Activated CD8-positive, alpha-beta memory T cell treated with anti-CD3 and anti-CD28 coated beads for 36 hours (primary cell): ENCODE data around the gene XAGE3. TPM values are rescaled to one million over a fixed set of nuclear protein-coding genes. Genes with fewer than 3 reads are reported as not detected.
"Not testable (repeated sequence)": the region's sequence is repeated elsewhere in the genome, so short reads cannot be mapped to it uniquely, and the experiment has no call there.

ENCODE experiments used
- CTCF ChIA-PET: fragments of 350-600 bp; sonication (Branson Sonifier 250); formaldehyde crosslinking; loops from one replicate; lab custom pipeline; 2021; ENCODE audit warnings: antibody characterized with exemption; lab: Charles Lee
- POLR2A ChIA-PET: fragments of 350-600 bp; sonication (Branson Sonifier 250); formaldehyde crosslinking; loops from one replicate; lab custom pipeline; 2021; ENCODE audit warnings: antibody characterized with exemption; lab: Charles Lee
- total RNA-seq, 2 experiments: library from RNA; stranded (reverse); gene quantifications; one replicate each; pipeline ENCODE4 v1.2.3, GENCODE V29; 2021

Gene XAGE3
- total RNA-seq, 2 experiments from 2014 or later: not detected

- POLR2A ChIA-PET: no interaction called here
These were observed 15.6 kb downstream of the XAGE3 start for GRCh38 chrX:52852110-52852860.

GRCh38 chrX:52843619-52844018 lies 24.3 kb downstream of the XAGE3 start:
- POLR2A ChIA-PET, CTCF ChIA-PET: not testable (repeated sequence)

More at GRCh38 chrX:52852110-52852860, 15.6 kb downstream of the XAGE3 start:
- CTCF ChIA-PET: no interaction called here

GRCh38 chrX:52839137-52839536 lies 28.7 kb downstream of the XAGE3 start:
- CTCF ChIA-PET: no interaction called here
- POLR2A ChIA-PET: no interaction called here

GRCh38 chrX:52830551-52830950 lies 37.3 kb downstream of the XAGE3 start:
- ChIA-PET CTCF (no interaction called here), POLR2A (no interaction called here)

- POLR2A ChIA-PET: no interaction called here
These were observed 43.3 kb downstream of the XAGE3 start for GRCh38 chrX:52824608-52825007.

GRCh38 chrX:52821079-52821760 lies 46.7 kb downstream of the XAGE3 start:
- ChIA-PET POLR2A (no interaction called here), CTCF (no interaction called here)

More at GRCh38 chrX:52824608-52825007, 43.3 kb downstream of the XAGE3 start:
- CTCF ChIA-PET: no interaction called here

GRCh38 chrX:52819788-52820187 lies 48.1 kb downstream of the XAGE3 start:
- POLR2A ChIA-PET: no interaction called here
- CTCF ChIA-PET: no interaction called here

Other genes starting within 250 kb of the XAGE3 start
- not detected for gene SSX7, start 213.2 kb downstream of the XAGE3 start, total RNA-seq
- gene SSX2, start 160.9 kb downstream of the XAGE3 start, total RNA-seq: not detected
- not detected for gene SSX2B, start 116.8 kb downstream of the XAGE3 start, total RNA-seq
- not detected for gene SPANXN5, start 70.7 kb downstream of the XAGE3 start, total RNA-seq
- not detected for gene XAGE5, start 56.8 kb downstream of the XAGE3 start, total RNA-seq
- 10 to 100 TPM; 12.6 to 14.1 TPM for gene FAM156B, start 29.2 kb upstream of the XAGE3 start, total RNA-seq
- 10 to 100 TPM; 24.0 to 25.7 TPM for gene FAM156A, start 90.4 kb upstream of the XAGE3 start, total RNA-seq
- under 1 TPM; 0.06 to 0.17 TPM for gene GPR173, start 180.7 kb upstream of the XAGE3 start, total RNA-seq
- 10 to 100 TPM; 37.6 to 42.2 TPM for gene TSPYL2, start 214.3 kb upstream of the XAGE3 start, total RNA-seq
- 1 to 10 TPM; 5.2 to 5.4 TPM for gene KANTR, start 226.1 kb upstream of the XAGE3 start, total RNA-seq